Measurements from ENCODE around the gene SLIT2.

SLIT2 gene

GRCh38 chr4:20265726-20266125 lies 14.0 kb downstream of the SLIT2 start:
- TF ChIP-seq, protein P1, sequence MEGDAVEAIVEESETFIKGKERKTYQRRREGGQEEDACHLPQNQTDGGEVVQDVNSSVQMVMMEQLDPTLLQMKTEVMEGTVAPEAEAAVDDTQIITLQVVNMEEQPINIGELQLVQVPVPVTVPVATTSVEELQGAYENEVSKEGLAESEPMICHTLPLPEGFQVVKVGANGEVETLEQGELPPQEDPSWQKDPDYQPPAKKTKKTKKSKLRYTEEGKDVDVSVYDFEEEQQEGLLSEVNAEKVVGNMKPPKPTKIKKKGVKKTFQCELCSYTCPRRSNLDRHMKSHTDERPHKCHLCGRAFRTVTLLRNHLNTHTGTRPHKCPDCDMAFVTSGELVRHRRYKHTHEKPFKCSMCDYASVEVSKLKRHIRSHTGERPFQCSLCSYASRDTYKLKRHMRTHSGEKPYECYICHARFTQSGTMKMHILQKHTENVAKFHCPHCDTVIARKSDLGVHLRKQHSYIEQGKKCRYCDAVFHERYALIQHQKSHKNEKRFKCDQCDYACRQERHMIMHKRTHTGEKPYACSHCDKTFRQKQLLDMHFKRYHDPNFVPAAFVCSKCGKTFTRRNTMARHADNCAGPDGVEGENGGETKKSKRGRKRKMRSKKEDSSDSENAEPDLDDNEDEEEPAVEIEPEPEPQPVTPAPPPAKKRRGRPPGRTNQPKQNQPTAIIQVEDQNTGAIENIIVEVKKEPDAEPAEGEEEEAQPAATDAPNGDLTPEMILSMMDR (conservative IDR thresholded peaks at IDR 0.05; ENCODE audit: low read depth, low read length) = no peak
- H3K36me3 ChIP-seq (ENCODE audit: insufficient read depth) = no peaks in the 10 kb centered on the region
- H2AFZ ChIP-seq (ENCODE audit: low read depth) = no peak overlapping the region
- H4K20me1 ChIP-seq (ENCODE audit: insufficient read depth) = no peaks in the 10 kb centered on the region
- no peaks in the 10 kb centered on the region for H3K4me1 ChIP-seq (ENCODE audit: low read depth, poor library complexity, severe bottlenecking)
- H3K9ac ChIP-seq = no peak overlapping the region
- H3K27ac ChIP-seq = no peak overlapping the region
- no peaks in the 10 kb centered on the region for H3K27me3 ChIP-seq (ENCODE audit: insufficient read depth, low read depth)
- no peaks in the 10 kb centered on the region for H3K79me2 ChIP-seq (ENCODE audit: insufficient read depth, low read depth)
- no peak overlapping the region for H3K4me2 ChIP-seq
- no peak overlapping the region for H3K4me3 ChIP-seq (IDR thresholded peaks at IDR 0.05; ENCODE audit: insufficient read depth, low read depth, low read length)

DNA sequence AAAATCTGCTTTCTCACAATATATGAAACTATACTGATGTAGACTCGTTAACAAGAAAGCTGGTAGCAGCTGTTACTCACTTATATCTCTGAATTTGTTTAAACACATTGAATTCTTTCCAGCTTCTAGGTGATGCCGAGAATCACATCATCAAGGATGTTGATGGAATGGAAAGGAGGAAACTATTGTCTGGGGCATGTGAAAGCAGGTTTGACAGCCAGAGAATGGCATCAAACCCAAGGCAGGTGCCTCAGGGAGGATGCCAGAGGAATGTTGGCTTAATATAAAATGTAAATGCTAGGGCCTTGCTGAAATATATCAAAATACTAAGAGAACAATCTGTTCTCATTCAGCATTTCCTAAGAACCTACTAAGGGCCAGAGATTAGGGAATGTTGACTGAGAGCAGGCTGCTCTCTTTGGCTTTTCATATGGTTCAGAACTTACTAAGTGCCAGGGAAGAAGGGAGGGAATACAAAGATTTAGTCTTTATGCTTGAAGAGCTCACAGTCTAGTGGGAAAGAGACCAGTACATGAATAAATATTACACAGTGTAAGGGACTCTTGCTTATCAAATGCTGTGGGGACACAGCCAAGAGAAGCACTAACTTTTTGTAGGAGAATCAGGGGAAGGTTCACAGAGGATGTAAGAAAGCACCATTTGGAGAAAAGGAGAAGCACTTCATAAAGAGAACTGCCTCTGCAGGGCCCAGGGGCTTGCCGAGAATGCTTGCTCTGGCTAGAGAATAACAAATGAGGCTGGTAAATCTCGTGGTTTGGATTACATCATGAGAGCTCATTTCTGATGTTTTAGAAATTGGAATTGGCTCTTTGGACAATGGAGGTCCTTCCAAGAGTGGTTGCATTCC lies 14.7 kb downstream of the SLIT2 start:
- H4K20me1 ChIP-seq (ENCODE audit: insufficient read depth) = no peaks in the 10 kb centered on the region
- no peaks in the 10 kb centered on the region for H3K4me1 ChIP-seq (ENCODE audit: low read depth, poor library complexity, severe bottlenecking)
- H3K27ac ChIP-seq = no peak overlapping the region
- TF ChIP-seq, protein P1 (conservative IDR thresholded peaks at IDR 0.05; ENCODE audit: low read depth, low read length) = no peak
- no peaks in the 10 kb centered on the region for H3K36me3 ChIP-seq (ENCODE audit: insufficient read depth)
- no peak overlapping the region for H2AFZ ChIP-seq (ENCODE audit: low read depth)
- H3K27me3 ChIP-seq (ENCODE audit: insufficient read depth, low read depth) = no peaks in the 10 kb centered on the region
- H3K9ac ChIP-seq = no peak overlapping the region
- H3K79me2 ChIP-seq (ENCODE audit: insufficient read depth, low read depth) = no peaks in the 10 kb centered on the region
- no peak overlapping the region for H3K4me3 ChIP-seq (IDR thresholded peaks at IDR 0.05; ENCODE audit: insufficient read depth, low read depth, low read length)
- no peak overlapping the region for H3K4me2 ChIP-seq

DNA sequence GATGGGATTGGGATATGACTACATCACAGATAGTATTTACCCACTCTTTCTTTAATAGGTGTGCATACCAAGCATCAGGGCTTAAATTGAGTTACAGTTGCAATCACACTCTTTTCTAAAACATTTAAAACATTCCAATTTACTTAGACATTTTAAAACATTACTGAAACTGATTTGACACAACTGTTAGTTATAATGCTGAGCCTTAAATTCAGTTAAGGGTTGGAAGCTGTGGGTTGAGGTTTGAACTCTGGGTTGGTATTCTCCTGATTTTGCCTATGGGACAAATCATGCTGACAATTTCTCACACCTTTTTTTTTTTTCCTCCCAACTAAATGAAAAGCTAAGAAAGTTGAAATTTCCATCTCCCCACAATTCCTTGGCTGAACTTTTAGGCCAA lies 16.3 kb downstream of the SLIT2 start:
- Histone ChIP-seq H3K36me3 (ENCODE audit: insufficient read depth) (no peaks in the 10 kb centered on the region), H3K4me1 (ENCODE audit: low read depth, poor library complexity, severe bottlenecking) (no peaks in the 10 kb centered on the region), H3K9ac (no peak overlapping the region), H3K27ac (no peak overlapping the region), H2AFZ (ENCODE audit: low read depth) (no peak overlapping the region), H3K27me3 (ENCODE audit: insufficient read depth, low read depth) (no peaks in the 10 kb centered on the region), H4K20me1 (ENCODE audit: insufficient read depth) (no peaks in the 10 kb centered on the region), H3K4me3 (IDR thresholded peaks at IDR 0.05; ENCODE audit: insufficient read depth, low read depth, low read length) (no peak overlapping the region), H3K79me2 (ENCODE audit: insufficient read depth, low read depth) (no peaks in the 10 kb centered on the region), H3K4me2 (no peak overlapping the region)
- TF ChIP-seq, protein P1 (conservative IDR thresholded peaks at IDR 0.05; ENCODE audit: low read depth, low read length) = no peak

- no peaks in the 10 kb centered on the region for H3K79me2 ChIP-seq (ENCODE audit: insufficient read depth, low read depth)
- no peak overlapping the region for H3K4me2 ChIP-seq
- H3K36me3 ChIP-seq (ENCODE audit: insufficient read depth) = no peaks in the 10 kb centered on the region
- no peak overlapping the region for H3K27ac ChIP-seq
- TF ChIP-seq, protein P1 (conservative IDR thresholded peaks at IDR 0.05; ENCODE audit: low read depth, low read length) = no peak
- no peak overlapping the region for H3K9ac ChIP-seq
- H4K20me1 ChIP-seq (ENCODE audit: insufficient read depth) = no peaks in the 10 kb centered on the region
- no peak overlapping the region for H2AFZ ChIP-seq (ENCODE audit: low read depth)
- no peak overlapping the region for H3K4me3 ChIP-seq (IDR thresholded peaks at IDR 0.05; ENCODE audit: insufficient read depth, low read depth, low read length)
- no peaks in the 10 kb centered on the region for H3K4me1 ChIP-seq (ENCODE audit: low read depth, poor library complexity, severe bottlenecking)
- H3K27me3 ChIP-seq (ENCODE audit: insufficient read depth, low read depth) = no peaks in the 10 kb centered on the region
Observed at GRCh38 chr4:20269320-20269719, 17.6 kb downstream of the SLIT2 start.

Data from KMS-11 (cell line).